Measurements from ENCODE around the gene ARMC9. TPM values are rescaled to one million over a fixed set of nuclear protein-coding genes. Genes with fewer than 3 reads are reported as not detected.
A peak's percentile ranks its signal among the peaks of the same experiment; 100 is the strongest.

Gene ARMC9
- total and polyA plus RNA-seq, 8 donors = 11.4 to 40.6 (median 13.9) TPM

DNA sequence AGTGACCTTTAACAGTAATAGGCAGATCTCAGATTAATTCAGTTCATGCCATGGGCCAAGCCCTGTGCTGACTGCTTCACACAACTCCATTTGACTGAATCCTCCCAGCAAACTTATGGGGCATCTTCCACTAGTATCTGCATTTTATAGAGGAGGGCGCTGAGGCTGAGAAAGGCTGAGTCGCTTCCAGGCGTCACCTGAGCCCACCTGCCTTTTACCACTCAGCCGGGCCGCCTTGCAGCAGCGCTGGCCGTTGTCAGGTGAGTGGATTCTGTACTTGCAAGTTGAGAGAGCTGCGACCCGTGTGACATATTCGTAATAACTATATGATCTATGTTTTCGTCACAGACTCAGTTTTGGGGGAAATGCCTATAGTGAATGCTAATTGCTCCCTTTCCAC is 137.8 kb downstream of the ARMC9 start:
- Histone ChIP-seq H3K27ac (no peak overlapping the region), H3K36me3 (peaks cover 0 to 21% of the 10 kb centered on the region in 2 donors), H3K27me3 (no peaks in the 10 kb centered on the region), H3K4me3 (no peak overlapping the region), H3K4me1 (no peaks in the 10 kb centered on the region), H3K9me3 (no peaks in the 10 kb centered on the region)
- TF ChIP-seq, protein P1, sequence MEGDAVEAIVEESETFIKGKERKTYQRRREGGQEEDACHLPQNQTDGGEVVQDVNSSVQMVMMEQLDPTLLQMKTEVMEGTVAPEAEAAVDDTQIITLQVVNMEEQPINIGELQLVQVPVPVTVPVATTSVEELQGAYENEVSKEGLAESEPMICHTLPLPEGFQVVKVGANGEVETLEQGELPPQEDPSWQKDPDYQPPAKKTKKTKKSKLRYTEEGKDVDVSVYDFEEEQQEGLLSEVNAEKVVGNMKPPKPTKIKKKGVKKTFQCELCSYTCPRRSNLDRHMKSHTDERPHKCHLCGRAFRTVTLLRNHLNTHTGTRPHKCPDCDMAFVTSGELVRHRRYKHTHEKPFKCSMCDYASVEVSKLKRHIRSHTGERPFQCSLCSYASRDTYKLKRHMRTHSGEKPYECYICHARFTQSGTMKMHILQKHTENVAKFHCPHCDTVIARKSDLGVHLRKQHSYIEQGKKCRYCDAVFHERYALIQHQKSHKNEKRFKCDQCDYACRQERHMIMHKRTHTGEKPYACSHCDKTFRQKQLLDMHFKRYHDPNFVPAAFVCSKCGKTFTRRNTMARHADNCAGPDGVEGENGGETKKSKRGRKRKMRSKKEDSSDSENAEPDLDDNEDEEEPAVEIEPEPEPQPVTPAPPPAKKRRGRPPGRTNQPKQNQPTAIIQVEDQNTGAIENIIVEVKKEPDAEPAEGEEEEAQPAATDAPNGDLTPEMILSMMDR (IDR thresholded peaks at IDR 0.05) = no peak
- ATAC-seq (no peak), DNase-seq (no peak)
- intact Hi-C loops (cut with DNase I) = no loop called here

DNA sequence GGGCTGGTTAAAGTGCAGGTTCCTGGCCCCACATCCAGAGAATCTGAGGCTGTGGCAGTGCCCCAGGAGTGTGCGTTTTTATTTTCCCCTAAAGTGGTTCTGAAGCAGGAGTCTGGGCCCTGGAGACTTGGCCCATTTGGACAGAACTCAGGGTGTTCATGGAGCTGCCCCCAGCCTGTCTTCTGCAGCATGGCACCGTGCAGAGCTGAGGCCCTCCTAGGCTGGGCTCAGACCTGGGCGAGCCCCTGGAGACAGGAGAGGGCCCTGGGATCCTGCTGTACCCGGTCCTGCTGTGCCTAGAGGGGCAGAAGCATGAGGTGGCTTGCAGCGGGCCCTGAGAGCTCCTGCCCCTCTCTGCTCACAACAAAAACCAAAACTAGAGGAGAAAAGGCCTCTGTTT is 138.3 kb downstream of the ARMC9 start:
- DNase-seq (no peak), ATAC-seq (no peak)
- peaks cover 0 to 21% of the 10 kb centered on the region in 2 donors for H3K36me3 ChIP-seq
- H3K27ac ChIP-seq = no peak overlapping the region
- TF ChIP-seq, protein P1 (IDR thresholded peaks at IDR 0.05) = no peak
- H3K9me3 ChIP-seq = no peaks in the 10 kb centered on the region
- peaks cover 0 to 2% of the 10 kb centered on the region in 2 donors for H3K4me1 ChIP-seq
- intact Hi-C loops (cut with DNase I) = no loop called here
- no peaks in the 10 kb centered on the region for H3K27me3 ChIP-seq
- H3K4me3 ChIP-seq = no peak overlapping the region

DNA sequence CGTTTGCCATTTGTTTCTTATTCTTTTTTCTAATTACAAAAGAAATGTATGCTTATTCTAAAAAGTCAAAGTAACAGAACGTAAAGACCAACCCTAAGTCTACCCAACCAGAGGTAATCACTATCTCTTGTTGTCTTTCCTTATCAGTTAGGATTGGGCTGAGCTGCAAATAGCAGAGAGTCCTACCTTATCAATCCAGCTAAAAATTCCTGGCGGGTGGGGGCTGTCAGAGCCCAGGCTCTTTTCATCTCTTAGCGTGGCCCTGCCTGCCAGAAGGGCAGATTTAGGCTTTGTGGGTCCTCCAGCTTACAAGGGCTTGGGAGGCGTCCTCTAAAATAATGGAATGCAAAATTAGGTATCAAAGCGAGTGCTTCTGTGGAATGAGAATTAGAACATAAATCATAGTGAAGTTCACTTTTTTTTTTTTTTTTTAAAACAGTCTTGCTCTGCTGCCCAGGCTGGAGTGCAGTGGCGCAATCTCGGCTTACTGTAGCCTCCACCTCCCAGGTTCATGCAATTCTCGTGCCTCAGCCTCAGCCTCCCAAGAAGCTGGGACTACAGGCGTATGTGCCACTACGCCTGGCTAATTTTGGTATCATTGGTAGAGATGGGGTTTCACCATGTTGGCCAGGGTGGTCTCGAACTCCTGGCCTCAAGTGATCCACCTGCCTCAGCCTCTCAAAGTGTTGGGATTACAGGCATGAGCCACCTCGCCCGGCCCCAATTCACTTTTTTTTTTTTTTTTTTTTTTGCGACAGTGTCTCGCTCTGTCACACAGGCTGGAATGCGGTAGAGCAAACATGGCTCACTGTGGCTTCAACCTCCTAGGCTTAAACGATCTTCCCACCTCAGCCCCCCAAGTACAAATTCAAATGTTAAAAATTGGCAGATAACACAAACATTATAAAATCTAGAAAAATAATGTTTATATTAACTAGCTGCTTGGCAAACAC is 139.7 kb downstream of the ARMC9 start:
- TF ChIP-seq, protein P1 (IDR thresholded peaks at IDR 0.05) = no peak
- no peaks in the 10 kb centered on the region for H3K9me3 ChIP-seq
- peaks cover 0 to 13% of the 10 kb centered on the region in 2 donors for H3K4me1 ChIP-seq
- peaks cover 0 to 8% of the 10 kb centered on the region in 2 donors for H3K36me3 ChIP-seq
- intact Hi-C loops (cut with DNase I) = no loop called here
- H3K27me3 ChIP-seq = no peaks in the 10 kb centered on the region
- no peak overlapping the region for H3K4me3 ChIP-seq
- no peak for DNase-seq
- no peak for ATAC-seq
- no peak overlapping the region for H3K27ac ChIP-seq

DNA sequence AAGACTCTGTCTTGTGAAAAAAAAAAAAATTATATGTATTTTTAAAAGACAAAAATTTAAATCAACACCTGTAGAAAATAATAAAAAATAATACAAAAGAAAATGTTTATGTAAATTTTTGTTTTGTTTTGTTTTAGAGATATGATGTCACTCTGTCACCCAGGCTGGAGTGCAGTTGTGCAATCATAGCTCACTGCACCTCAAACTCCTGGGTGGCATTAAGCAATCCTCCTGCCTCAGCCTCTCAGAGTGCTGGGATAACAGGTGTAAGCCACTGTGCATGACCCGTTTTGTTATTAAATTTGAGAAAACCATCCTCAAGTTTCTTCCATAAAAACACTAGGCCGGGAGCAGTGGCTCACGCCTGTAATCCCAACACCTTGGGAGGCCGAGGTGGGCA is 140.9 kb downstream of the ARMC9 start:
- Histone ChIP-seq H3K4me3 (no peak overlapping the region), H3K27ac (no peak overlapping the region), H3K4me1 (peaks cover 0 to 24% of the 10 kb centered on the region in 2 donors), H3K9me3 (no peaks in the 10 kb centered on the region), H3K27me3 (no peaks in the 10 kb centered on the region), H3K36me3 (peaks cover 0 to 4% of the 10 kb centered on the region in 2 donors)
- ATAC-seq = peak; percentile 21
- intact Hi-C loops (cut with DNase I) = no loop called here
- DNase-seq = no peak
- TF ChIP-seq, protein P1 (IDR thresholded peaks at IDR 0.05) = no peak

DNA sequence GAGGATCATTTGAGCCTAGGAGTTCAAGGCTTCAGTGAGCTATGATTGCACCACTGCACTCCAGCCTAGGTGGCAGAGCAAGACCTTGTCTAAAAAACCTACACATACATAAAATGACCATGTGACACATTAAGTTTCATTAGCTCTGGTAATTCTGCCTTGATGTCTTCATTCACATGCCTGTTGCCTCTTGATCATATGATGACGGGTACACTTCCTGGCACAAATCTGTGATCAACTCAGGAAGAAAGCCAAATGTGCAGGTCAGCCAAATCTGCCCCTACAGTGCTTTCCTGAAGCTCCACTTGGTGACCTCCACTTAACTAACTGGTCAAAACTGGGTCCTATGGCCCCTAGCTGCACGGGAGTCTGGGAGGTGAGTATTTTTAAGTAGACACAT is 142.7 kb downstream of the ARMC9 start:
- H3K4me1 ChIP-seq = peaks cover 0 to 24% of the 10 kb centered on the region in 2 donors
- ATAC-seq (no peak), DNase-seq (no peak)
- no peaks in the 10 kb centered on the region for H3K36me3 ChIP-seq
- peak overlapping the region in 1 of 2 donors; percentile 62 for H3K27ac ChIP-seq
- H3K9me3 ChIP-seq = no peaks in the 10 kb centered on the region
- H3K4me3 ChIP-seq = no peak overlapping the region
- TF ChIP-seq, protein P1 (IDR thresholded peaks at IDR 0.05) = no peak
- no peaks in the 10 kb centered on the region for H3K27me3 ChIP-seq
- intact Hi-C loops (cut with DNase I) = no loop called here
